HEK293 (cell line): ENCODE measurements around the gene CNTN2.

Experiments used
- CTCF ChIA-PET: fragments of 350-600 bp; formaldehyde crosslinking; extraction: SDS; loops from one replicate; lab custom pipeline; 2021; ENCODE audit warnings: antibody characterized with exemption; lab: Yijun Ruan, JAX
- POLR2A ChIA-PET: fragments of 300-600 bp; formaldehyde crosslinking; extraction: SDS; loops from one replicate; lab custom pipeline; 2020; ENCODE audit warnings: antibody characterized with exemption, inconsistent platforms; lab: Yijun Ruan, JAX
- H3K27ac ChIP-seq: fragments of 200-500 bp; sonication (Bioruptor generic); 2 replicates; pipeline ENCODE4 v1.5.1; 2014; ENCODE audit warnings: low read depth, low read length, control low read depth, inconsistent platforms; ENCODE audit errors: extremely low read depth
- H3K36me3 ChIP-seq, 2 experiments: fragments of 200-500 bp in 1 of 2; sonication (Bioruptor generic) in 1 of 2; 1 replicate in 1 of 2; 2 replicates in 1 of 2; pipeline ENCODE4 v1.5.1; 2014 to 2017; ENCODE audit warnings: inconsistent platforms in 2 of 2, low read length in 2 of 2; ENCODE audit not compliant: control insufficient read depth in 2 of 2, insufficient read depth in 1 of 2
- H3K4me1 ChIP-seq: fragments of 200-500 bp; sonication (Bioruptor generic); 2 replicates; pipeline ENCODE4 v1.5.1; 2014; ENCODE audit warnings: mild to moderate bottlenecking, low read length, inconsistent platforms; ENCODE audit not compliant: control insufficient read depth, insufficient read depth
- H3K4me3 ChIP-seq: 2 replicates; pipeline ENCODE4 v1.5.1; 2011; ENCODE audit warnings: low read depth, mild to moderate bottlenecking, control low read depth, low read length, moderate library complexity
- H3K9me3 ChIP-seq: fragments of 200-500 bp; sonication (Bioruptor generic); 2 replicates; pipeline ENCODE4 v1.5.1; 2014; ENCODE audit warnings: low read depth, low read length, inconsistent platforms; ENCODE audit not compliant: control insufficient read depth, insufficient read depth
- KLF1 ChIP-seq: fragments of 450-650 bp; formaldehyde crosslinking; IDR thresholded peaks from 2 replicates; pipeline ENCODE4 v1.5.1; 2016; ENCODE audit warnings: missing biosample characterization, missing genetic modification characterization
- KLF16 ChIP-seq: fragments of 450-650 bp; formaldehyde crosslinking; IDR thresholded peaks from 2 replicates; pipeline ENCODE4 v1.5.1; 2017; ENCODE audit warnings: missing biosample characterization, missing genetic modification characterization
- REPIN1 ChIP-seq: fragments of 450-650 bp; formaldehyde crosslinking; IDR thresholded peaks from 2 replicates; pipeline ENCODE4 v1.5.1; 2017; ENCODE audit warnings: missing biosample characterization, missing genetic modification characterization, low read depth
- ZBTB6 ChIP-seq: fragments of 450-650 bp; formaldehyde crosslinking; IDR thresholded peaks from 2 replicates; pipeline ENCODE4 v1.5.1; 2017; ENCODE audit warnings: missing biosample characterization, missing genetic modification characterization
- ZBTB7A ChIP-seq: fragments of 450-650 bp; formaldehyde crosslinking; IDR thresholded peaks from 2 replicates; pipeline ENCODE4 v1.5.1; 2016; ENCODE audit warnings: low read depth, missing biosample characterization, missing genetic modification characterization
- ZNF174 ChIP-seq: fragments of 450-650 bp; formaldehyde crosslinking; IDR thresholded peaks from 2 replicates; pipeline ENCODE4 v1.5.0; 2017; ENCODE audit warnings: missing biosample characterization, mild to moderate bottlenecking, missing genetic modification characterization
- ZNF2 ChIP-seq: fragments of 450-650 bp; formaldehyde crosslinking; IDR thresholded peaks from 2 replicates; pipeline ENCODE4 v1.5.1; 2016; ENCODE audit warnings: missing biosample characterization, missing genetic modification characterization
- ZNF292 ChIP-seq: fragments of 450-650 bp; formaldehyde crosslinking; IDR thresholded peaks from 2 replicates; pipeline ENCODE4 v1.5.1; 2016; ENCODE audit warnings: low read depth, missing biosample characterization, missing genetic modification characterization, borderline replicate concordance
- ZNF362 ChIP-seq: fragments of 450-650 bp; formaldehyde crosslinking; IDR thresholded peaks from 2 replicates; pipeline ENCODE4 v1.5.1; 2016; ENCODE audit warnings: missing biosample characterization, missing genetic modification characterization
- ZNF488 ChIP-seq: fragments of 450-650 bp; formaldehyde crosslinking; IDR thresholded peaks from 2 replicates; pipeline ENCODE4 v1.5.1; 2016; ENCODE audit warnings: missing biosample characterization, missing genetic modification characterization
- ZNF501 ChIP-seq: fragments of 450-650 bp; formaldehyde crosslinking; IDR thresholded peaks from 2 replicates; pipeline ENCODE4 v1.5.1; 2016; ENCODE audit warnings: missing biosample characterization, missing genetic modification characterization
- ZNF560 ChIP-seq: fragments of 450-650 bp; formaldehyde crosslinking; IDR thresholded peaks from 2 replicates; pipeline ENCODE4 v1.5.1; 2017; ENCODE audit warnings: missing biosample characterization, missing genetic modification characterization, borderline replicate concordance
- ZNF561 ChIP-seq: fragments of 450-650 bp; IDR thresholded peaks from 2 replicates; pipeline ENCODE4 v1.5.1; 2018; ENCODE audit warnings: missing biosample characterization, missing genetic modification characterization, borderline replicate concordance
- ZNF621 ChIP-seq: fragments of 450-650 bp; formaldehyde crosslinking; IDR thresholded peaks from 2 replicates; pipeline ENCODE4 v1.5.1; 2017; ENCODE audit warnings: missing biosample characterization, missing genetic modification characterization
- ZNF658 ChIP-seq: fragments of 450-650 bp; formaldehyde crosslinking; IDR thresholded peaks from 2 replicates; pipeline ENCODE4; 2016; ENCODE audit warnings: missing biosample characterization, missing genetic modification characterization
- ZNF677 ChIP-seq: fragments of 450-650 bp; IDR thresholded peaks from 2 replicates; pipeline ENCODE4 v1.5.0; 2018; ENCODE audit warnings: missing biosample characterization, mild to moderate bottlenecking, missing genetic modification characterization, moderate library complexity
- ZSCAN18 ChIP-seq: fragments of 450-650 bp; formaldehyde crosslinking; IDR thresholded peaks from 2 replicates; pipeline ENCODE4 v1.5.1; 2016; ENCODE audit warnings: missing biosample characterization, missing genetic modification characterization

The CNTN2 gene

GRCh38 chr1:205091043-205091740 lies 48.2 kb downstream of the CNTN2 start:
- no peak overlapping the region for H3K27ac ChIP-seq
- peaks cover 36 to 86% of the 10 kb centered on the region in 2 experiments for H3K36me3 ChIP-seq
- H3K4me1 ChIP-seq, result no peaks in the 10 kb centered on the region
- H3K9me3 ChIP-seq, result no peaks in the 10 kb centered on the region
- ChIA-PET CTCF (interaction anchor here (1.1 to 3.5 kb wide), 2 partner anchors 29 to 284 kb away, joined by 4 to 13 read pairs; no protein-coding TSS in a partner anchor), POLR2A (no interaction called here)
- H3K4me3 ChIP-seq, result no peak overlapping the region
- TF ChIP-seq ZNF561 (tag by site-specific recombination) (no peak), ZNF488 (tag by site-specific recombination) (no peak), ZBTB7A (tag by site-specific recombination) (no peak), KLF16 (no peak)

- H3K4me1 ChIP-seq, result no peaks in the 10 kb centered on the region
- H3K36me3 ChIP-seq, result peaks cover 40 to 95% of the 10 kb centered on the region in 2 experiments
- TF ChIP-seq ZNF677 (tag by site-specific recombination), result no peak
- TF ChIP-seq KLF1 (tag by site-specific recombination), result no peak
- no peak for TF ChIP-seq ZNF560 (tag by site-specific recombination)
- no peak for TF ChIP-seq REPIN1 (tag by site-specific recombination)
- no peak for TF ChIP-seq ZNF658 (tag by site-specific recombination)
- TF ChIP-seq ZNF621, result no peak
- no peak for TF ChIP-seq ZNF362
- TF ChIP-seq ZNF501 (tag by site-specific recombination), result no peak
- no peak for TF ChIP-seq ZNF292
- TF ChIP-seq, all 188 proteins: peak for 0
- H3K27ac ChIP-seq, result no peak overlapping the region
- H3K9me3 ChIP-seq, result no peaks in the 10 kb centered on the region
- ChIA-PET POLR2A (no interaction called here), CTCF (interaction anchor here (0.5 to 1.3 kb wide), 2 partner anchors 8 to 587 kb away, joined by 3 read pairs; no protein-coding TSS in a partner anchor)
- no peak overlapping the region for H3K4me3 ChIP-seq
These were observed 52.4 kb downstream of the CNTN2 start for GRCh38 chr1:205095422-205095821.

- H3K36me3 ChIP-seq, result peaks cover 58 to 96% of the 10 kb centered on the region in 2 experiments
- TF ChIP-seq ZBTB6 (no peak), ZNF174 (tag by site-specific recombination) (no peak), ZSCAN18 (tag by site-specific recombination) (no peak), ZNF2 (tag by site-specific recombination) (no peak)
- TF ChIP-seq, all 188 proteins: peak for 0
- H3K9me3 ChIP-seq, result no peaks in the 10 kb centered on the region
- H3K4me3 ChIP-seq, result no peak overlapping the region
- no peak overlapping the region for H3K27ac ChIP-seq
- POLR2A ChIA-PET, result no interaction called here
- CTCF ChIA-PET, result interaction anchor here (1.1 to 1.5 kb wide), 2 partner anchors 109 to 158 kb away, joined by 3 read pairs; no protein-coding TSS in a partner anchor
- H3K4me1 ChIP-seq, result no peaks in the 10 kb centered on the region
These were observed 55.2 kb downstream of the CNTN2 start for GRCh38 chr1:205098242-205098641.
